Epithelial cell of esophagus (primary cell): ENCODE measurements around the gene EPHA2.
"Not testable (repeated sequence)": the region's sequence is repeated elsewhere in the genome, so short reads cannot be mapped to it uniquely, and the experiment has no call there.

Source experiments
- DNase-seq: peaks from one replicate; pipeline ENCODE4 v3.0.0; 2010; ENCODE audit warnings: low read depth
- H3K4me3 ChIP-seq: 2 replicates; pipeline ENCODE4 v1.5.1; 2011; ENCODE audit warnings: mild to moderate bottlenecking, low read length, control low read depth
- TF ChIP-seq, protein P1 (sequence below): IDR thresholded peaks from 2 replicates; pipeline ENCODE4 v1.5.1; 2011; ENCODE audit warnings: low read depth, mild to moderate bottlenecking, low read length, control low read depth, inconsistent platforms; ENCODE audit not compliant: insufficient read depth; ENCODE audit errors: missing control alignments

EPHA2 gene

GRCh38 chr1:16172218-16172830 is 16.5 kb upstream of the EPHA2 start:
- TF ChIP-seq, protein P1, sequence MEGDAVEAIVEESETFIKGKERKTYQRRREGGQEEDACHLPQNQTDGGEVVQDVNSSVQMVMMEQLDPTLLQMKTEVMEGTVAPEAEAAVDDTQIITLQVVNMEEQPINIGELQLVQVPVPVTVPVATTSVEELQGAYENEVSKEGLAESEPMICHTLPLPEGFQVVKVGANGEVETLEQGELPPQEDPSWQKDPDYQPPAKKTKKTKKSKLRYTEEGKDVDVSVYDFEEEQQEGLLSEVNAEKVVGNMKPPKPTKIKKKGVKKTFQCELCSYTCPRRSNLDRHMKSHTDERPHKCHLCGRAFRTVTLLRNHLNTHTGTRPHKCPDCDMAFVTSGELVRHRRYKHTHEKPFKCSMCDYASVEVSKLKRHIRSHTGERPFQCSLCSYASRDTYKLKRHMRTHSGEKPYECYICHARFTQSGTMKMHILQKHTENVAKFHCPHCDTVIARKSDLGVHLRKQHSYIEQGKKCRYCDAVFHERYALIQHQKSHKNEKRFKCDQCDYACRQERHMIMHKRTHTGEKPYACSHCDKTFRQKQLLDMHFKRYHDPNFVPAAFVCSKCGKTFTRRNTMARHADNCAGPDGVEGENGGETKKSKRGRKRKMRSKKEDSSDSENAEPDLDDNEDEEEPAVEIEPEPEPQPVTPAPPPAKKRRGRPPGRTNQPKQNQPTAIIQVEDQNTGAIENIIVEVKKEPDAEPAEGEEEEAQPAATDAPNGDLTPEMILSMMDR: no peak
- H3K4me3 ChIP-seq: no peak overlapping the region
- DNase-seq: no peak

DNA sequence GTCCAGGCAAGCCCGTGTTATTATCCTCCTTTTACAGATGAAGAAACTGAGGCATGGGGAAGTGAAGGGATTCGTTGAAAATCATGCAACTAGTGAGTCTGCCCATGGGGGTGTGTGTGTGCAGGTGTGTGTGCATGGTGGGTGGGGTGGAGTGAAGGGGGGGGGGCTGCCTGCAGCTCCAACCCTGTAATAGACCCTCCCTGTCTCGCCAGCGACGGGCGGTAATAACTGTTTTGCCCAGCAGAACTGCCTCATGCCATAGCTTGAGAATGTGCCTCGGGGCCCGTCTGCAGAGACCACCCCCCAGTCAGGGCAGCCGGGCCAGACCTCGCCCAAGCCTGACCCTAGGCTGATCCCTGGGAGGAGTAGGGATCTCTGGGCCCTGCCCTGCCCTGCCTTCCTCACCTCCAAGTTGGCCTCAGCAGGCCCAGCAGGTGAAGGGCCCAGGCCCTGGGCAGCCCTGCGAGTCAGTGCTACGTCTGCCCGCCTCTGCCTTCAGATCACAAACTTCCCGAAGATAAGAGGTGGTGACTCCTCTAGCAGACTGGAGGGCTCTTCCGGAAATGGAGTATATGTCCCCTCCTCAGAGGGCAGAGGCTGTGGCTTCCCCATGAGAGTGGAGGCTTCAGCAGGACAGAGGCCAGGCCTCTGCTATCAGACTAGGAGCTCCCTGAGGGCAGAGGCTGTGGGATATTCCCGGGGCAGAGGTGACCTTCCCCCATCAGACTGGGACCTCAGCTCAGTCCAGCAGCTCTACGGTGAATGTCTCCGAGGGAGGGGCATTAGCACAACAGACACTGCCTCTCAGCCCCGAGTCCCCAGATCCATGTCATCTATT is 15.7 kb upstream of the EPHA2 start:
- H3K4me3 ChIP-seq: no peak overlapping the region
- DNase-seq: no peak
- TF ChIP-seq, protein P1: no peak

DNA sequence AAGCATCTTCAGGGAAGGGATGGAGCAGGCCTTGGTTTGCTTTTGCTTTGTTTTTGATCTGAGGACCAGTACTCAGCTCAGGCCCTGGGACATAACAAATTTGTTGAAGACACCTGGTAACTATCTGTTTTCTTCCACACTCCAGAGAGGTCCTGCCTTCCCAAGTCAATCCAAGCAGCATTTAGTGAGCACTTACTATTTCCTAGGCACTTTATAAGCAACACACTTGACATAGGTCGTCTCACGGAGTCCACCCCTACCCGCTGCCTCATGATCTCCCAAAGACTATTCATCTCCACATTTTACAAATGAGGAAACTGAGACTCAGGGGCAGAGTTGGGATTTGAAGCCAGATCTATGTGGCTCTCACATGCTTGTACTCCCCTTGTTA is 14.4 kb upstream of the EPHA2 start:
- no peak for DNase-seq
- TF ChIP-seq, protein P1: no peak
- H3K4me3 ChIP-seq: no peak overlapping the region

GRCh38 chr1:16168622-16169360 is 12.9 kb upstream of the EPHA2 start:
- DNase-seq: no peak
- H3K4me3 ChIP-seq: no peak overlapping the region
- TF ChIP-seq, protein P1: no peak

GRCh38 chr1:16168144-16168495 is 12.3 kb upstream of the EPHA2 start:
- not testable (repeated sequence) for H3K4me3 ChIP-seq, DNase-seq

DNA sequence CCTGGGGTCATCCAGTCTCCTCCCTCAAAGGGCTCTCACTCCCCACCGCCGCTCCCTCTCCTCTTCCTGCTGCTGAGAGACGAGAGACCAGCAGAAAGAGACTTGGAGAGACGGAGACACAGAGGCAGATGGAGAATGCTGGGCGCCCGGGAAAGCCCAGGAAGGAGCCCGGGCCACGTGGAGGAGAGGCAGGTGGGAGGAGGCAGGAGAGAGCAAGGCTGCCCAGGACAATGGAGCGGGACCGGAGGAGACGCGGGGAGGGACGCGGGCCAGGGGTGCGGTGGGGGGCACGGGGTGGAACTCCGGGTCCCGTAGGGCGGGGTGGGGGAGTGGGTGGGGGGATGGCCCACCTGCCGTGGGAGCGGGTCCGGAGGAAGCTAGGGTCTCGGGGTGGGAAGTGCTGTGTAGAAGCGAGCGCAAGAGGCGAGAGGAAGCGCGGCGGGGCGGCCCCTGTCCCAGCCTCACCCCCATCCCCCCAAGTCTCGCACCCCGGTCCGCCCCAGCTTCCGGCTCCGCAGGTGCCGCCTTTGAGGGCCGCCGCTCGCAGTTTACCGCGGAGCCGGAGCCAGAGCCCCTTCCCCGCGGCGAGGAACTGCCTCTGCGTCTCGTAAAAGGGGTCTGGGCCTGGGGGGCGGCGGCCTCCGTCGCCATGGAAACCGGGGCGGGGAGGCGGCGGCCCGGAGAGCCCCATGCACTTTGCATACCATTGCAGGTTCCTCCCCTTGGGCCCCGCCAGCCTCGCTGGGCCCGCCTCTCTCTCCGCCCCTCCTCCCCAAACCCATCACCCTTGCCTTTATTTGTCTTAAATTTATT is 11.7 kb upstream of the EPHA2 start:
- TF ChIP-seq, protein P1: no peak
- peak overlapping the region; percentile 47 for H3K4me3 ChIP-seq
- no peak for DNase-seq

DNA sequence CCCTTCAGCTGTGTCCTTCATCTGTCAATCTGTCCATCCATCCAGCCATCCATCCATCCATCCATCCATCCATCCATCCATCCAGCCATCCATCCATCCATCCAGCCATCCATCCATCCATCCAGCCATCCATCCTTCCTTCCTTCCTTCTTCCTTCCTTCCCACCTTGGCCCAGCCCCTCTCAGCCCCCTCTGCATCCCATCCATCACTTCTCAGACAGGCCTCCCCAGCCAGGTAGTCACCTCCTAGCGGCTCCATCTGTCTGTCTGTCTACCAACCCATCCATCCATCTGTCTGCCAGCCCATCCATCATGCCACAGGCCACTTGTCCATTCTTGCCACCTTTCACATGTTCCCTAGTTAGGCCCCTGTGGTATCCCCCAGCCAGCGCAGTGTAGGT is 10.2 kb upstream of the EPHA2 start:
- no peak overlapping the region for H3K4me3 ChIP-seq
- DNase-seq: no peak
- TF ChIP-seq, protein P1: no peak
